OCI-LY3 (cell line): Measurements from ENCODE around the gene SMTNL2.
A peak's percentile ranks its signal among the peaks of the same experiment; 100 is the strongest.

Source experiments
- H2AFZ ChIP-seq: fragments of 200-600, 300-600 bp; shearing (Covaris generic); 2 replicates; pipeline ENCODE4 v1.6.0; 2014; ENCODE audit warnings: antibody characterized with exemption, low read depth, low read length
- H3K27ac ChIP-seq: fragments of 200-600, 300-600 bp; sonication (generic); 2 replicates; pipeline ENCODE4 v1.5.1; 2014; ENCODE audit warnings: mild to moderate bottlenecking, low read length, moderate library complexity, mixed read lengths
- H3K27me3 ChIP-seq: fragments of 200-600, 300-600 bp; sonication (generic); 2 replicates; pipeline ENCODE4 v1.6.1; 2014; ENCODE audit warnings: low read depth, low read length, mixed read lengths
- H3K36me3 ChIP-seq: fragments of 200-600, 300-600 bp; sonication (generic); replicated peaks from 2 replicates; pipeline ENCODE3; 2014; ENCODE audit warnings: low read depth, low read length, mixed read lengths
- H3K4me1 ChIP-seq: fragments of 300-600, 200-600 bp; sonication (generic); 2 replicates; pipeline ENCODE4 v1.6.1; 2014; ENCODE audit warnings: low read length, mixed read lengths
- H3K4me2 ChIP-seq: fragments of 200-600, 300-600 bp; sonication (generic); 2 replicates; pipeline ENCODE4 v1.6.1; 2014; ENCODE audit warnings: low read length, mixed read lengths
- H3K4me3 ChIP-seq: fragments of 300-600, 200-600 bp; sonication (generic); 2 replicates; pipeline ENCODE4 v1.5.1; 2014; ENCODE audit warnings: antibody characterized with exemption, mild to moderate bottlenecking, low read length, moderate library complexity
- H3K79me2 ChIP-seq: fragments of 300-600, 200-600 bp; shearing (Covaris generic); 2 replicates; pipeline ENCODE4 v1.6.1; 2014; ENCODE audit warnings: mild to moderate bottlenecking, low read length, mixed read lengths
- H3K9ac ChIP-seq: fragments of 300-600, 200-600 bp; shearing (Covaris generic); 2 replicates; pipeline ENCODE4 v1.6.0; 2014; ENCODE audit warnings: mild to moderate bottlenecking, low read length, moderate library complexity
- H3K9me3 ChIP-seq: fragments of 200-600, 300-600 bp; shearing (Covaris generic); 2 replicates; pipeline ENCODE4 v1.6.1; 2014; ENCODE audit warnings: low read length, mixed read lengths; ENCODE audit not compliant: insufficient read depth
- H4K20me1 ChIP-seq: fragments of 200-600, 300-600 bp; sonication (generic); 2 replicates; pipeline ENCODE4 v1.6.1; 2016; ENCODE audit warnings: low read length, mixed read lengths; ENCODE audit not compliant: insufficient read depth
- EZH2phosphoT487 ChIP-seq: fragments of 200-600 bp; shearing (Covaris generic); IDR thresholded peaks from 2 replicates; pipeline ENCODE4 v1.6.1; 2018; ENCODE audit warnings: antibody characterized with exemption, mixed run types, low read depth
- TF ChIP-seq, protein P1 (sequence below): fragments of 200-600, 300-600 bp; sonication (generic); IDR thresholded peaks from 2 replicates; pipeline ENCODE4 v1.5.1; 2014; ENCODE audit warnings: antibody characterized with exemption, low read length, low read depth

The SMTNL2 gene

GRCh38 chr17:4539576-4540223, 44.6 kb upstream of the SMTNL2 start:
- no peaks in the 10 kb centered on the region for H3K4me1 ChIP-seq
- H3K79me2 ChIP-seq: no peaks in the 10 kb centered on the region
- H3K27ac ChIP-seq: no peak overlapping the region
- H3K36me3 ChIP-seq: peaks cover 4% of the 10 kb centered on the region
- no peak for TF ChIP-seq EZH2phosphoT487
- TF ChIP-seq, protein P1, sequence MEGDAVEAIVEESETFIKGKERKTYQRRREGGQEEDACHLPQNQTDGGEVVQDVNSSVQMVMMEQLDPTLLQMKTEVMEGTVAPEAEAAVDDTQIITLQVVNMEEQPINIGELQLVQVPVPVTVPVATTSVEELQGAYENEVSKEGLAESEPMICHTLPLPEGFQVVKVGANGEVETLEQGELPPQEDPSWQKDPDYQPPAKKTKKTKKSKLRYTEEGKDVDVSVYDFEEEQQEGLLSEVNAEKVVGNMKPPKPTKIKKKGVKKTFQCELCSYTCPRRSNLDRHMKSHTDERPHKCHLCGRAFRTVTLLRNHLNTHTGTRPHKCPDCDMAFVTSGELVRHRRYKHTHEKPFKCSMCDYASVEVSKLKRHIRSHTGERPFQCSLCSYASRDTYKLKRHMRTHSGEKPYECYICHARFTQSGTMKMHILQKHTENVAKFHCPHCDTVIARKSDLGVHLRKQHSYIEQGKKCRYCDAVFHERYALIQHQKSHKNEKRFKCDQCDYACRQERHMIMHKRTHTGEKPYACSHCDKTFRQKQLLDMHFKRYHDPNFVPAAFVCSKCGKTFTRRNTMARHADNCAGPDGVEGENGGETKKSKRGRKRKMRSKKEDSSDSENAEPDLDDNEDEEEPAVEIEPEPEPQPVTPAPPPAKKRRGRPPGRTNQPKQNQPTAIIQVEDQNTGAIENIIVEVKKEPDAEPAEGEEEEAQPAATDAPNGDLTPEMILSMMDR: no peak
- peaks cover 14% of the 10 kb centered on the region for H4K20me1 ChIP-seq
- H3K9me3 ChIP-seq: no peaks in the 10 kb centered on the region
- no peak overlapping the region for H2AFZ ChIP-seq
- no peak overlapping the region for H3K4me2 ChIP-seq
- H3K4me3 ChIP-seq: no peak overlapping the region
- no peak overlapping the region for H3K9ac ChIP-seq
- H3K27me3 ChIP-seq: no peaks in the 10 kb centered on the region

DNA sequence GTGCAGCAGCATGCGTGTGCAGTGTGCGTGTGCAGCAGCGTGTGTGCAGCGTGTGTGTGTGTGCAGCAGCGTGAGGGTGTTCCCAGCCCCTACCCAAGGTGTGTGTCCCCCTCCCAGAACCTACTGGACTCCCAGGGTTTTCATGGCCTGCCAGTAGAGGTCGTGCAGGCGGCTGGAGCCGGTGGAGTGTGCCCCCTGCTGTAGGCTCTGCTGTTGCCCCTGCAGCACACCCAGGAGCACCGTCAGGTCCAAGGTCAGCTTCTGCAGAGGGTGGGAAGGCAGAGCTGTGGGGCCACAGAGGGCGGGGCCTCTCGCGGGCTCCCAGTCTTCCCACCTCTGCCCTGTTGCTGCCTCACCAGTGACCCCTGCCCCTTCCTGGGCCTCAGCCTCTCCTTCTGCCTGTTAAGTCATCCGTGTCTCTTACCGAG, 44.1 kb upstream of the SMTNL2 start:
- no peak overlapping the region for H3K4me3 ChIP-seq
- H3K9ac ChIP-seq: no peak overlapping the region
- H3K79me2 ChIP-seq: no peaks in the 10 kb centered on the region
- H4K20me1 ChIP-seq: peaks cover 14% of the 10 kb centered on the region
- H3K27me3 ChIP-seq: no peaks in the 10 kb centered on the region
- no peak overlapping the region for H2AFZ ChIP-seq
- H3K4me2 ChIP-seq: no peak overlapping the region
- TF ChIP-seq, protein P1: peak; percentile 28
- TF ChIP-seq EZH2phosphoT487: no peak
- H3K4me1 ChIP-seq: no peaks in the 10 kb centered on the region
- H3K9me3 ChIP-seq: no peaks in the 10 kb centered on the region
- H3K36me3 ChIP-seq: peaks cover 4% of the 10 kb centered on the region
- H3K27ac ChIP-seq: no peak overlapping the region

DNA sequence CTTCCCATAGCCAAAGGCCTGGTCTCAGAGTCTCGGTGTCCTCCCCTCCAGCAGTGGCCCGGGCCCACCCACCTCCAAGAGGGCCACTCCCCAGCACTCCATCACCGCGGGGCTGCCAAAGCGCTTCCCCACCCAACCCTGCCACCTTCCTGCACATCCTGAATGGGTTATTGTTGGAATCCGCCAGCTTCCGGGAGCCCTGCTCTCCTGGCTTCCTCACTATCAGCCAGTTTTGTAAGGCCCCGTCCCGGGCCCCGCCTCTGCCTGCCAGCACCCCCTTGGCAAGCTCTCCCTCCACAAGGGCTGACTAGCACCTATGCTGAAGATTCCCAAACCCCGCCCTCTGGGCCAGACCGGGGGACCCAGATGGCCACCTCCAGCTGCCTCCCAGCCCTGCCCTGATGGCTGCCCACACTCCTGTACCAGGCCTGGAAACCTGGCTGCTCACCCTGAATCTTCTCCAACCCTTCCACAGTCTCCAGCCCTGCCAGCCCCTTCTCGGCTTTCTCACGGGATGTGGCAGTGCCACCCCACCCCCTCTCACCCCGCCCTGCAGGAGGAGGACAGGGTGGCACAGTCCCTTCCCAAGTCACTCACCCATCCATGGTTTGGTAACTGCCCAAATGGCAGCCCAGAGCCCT, 43.5 kb upstream of the SMTNL2 start:
- H3K4me1 ChIP-seq: no peaks in the 10 kb centered on the region
- H3K4me2 ChIP-seq: no peak overlapping the region
- H3K36me3 ChIP-seq: peaks cover 4% of the 10 kb centered on the region

GRCh38 chr17:4541328-4542002, 42.9 kb upstream of the SMTNL2 start:
- H3K9ac ChIP-seq: no peak overlapping the region
- peaks cover 4% of the 10 kb centered on the region for H3K36me3 ChIP-seq

More for the DNA sequence above, 43.5 kb upstream of the SMTNL2 start:
- Histone ChIP-seq H3K79me2 (no peaks in the 10 kb centered on the region), H3K27ac (no peak overlapping the region), H3K9ac (no peak overlapping the region), H3K27me3 (no peaks in the 10 kb centered on the region), H2AFZ (no peak overlapping the region), H3K4me3 (no peak overlapping the region), H3K9me3 (no peaks in the 10 kb centered on the region), H4K20me1 (peaks cover 14% of the 10 kb centered on the region)
- TF ChIP-seq EZH2phosphoT487: no peak
- TF ChIP-seq, protein P1: no peak

More at GRCh38 chr17:4541328-4542002, 42.9 kb upstream of the SMTNL2 start:
- no peak overlapping the region for H3K4me2 ChIP-seq
- no peak overlapping the region for H3K27ac ChIP-seq
- TF ChIP-seq, protein P1: peak; percentile 13; the same call in 1 of the 2 replicates
- TF ChIP-seq EZH2phosphoT487: no peak
- no peak overlapping the region for H2AFZ ChIP-seq
- H3K27me3 ChIP-seq: no peaks in the 10 kb centered on the region
- no peaks in the 10 kb centered on the region for H3K79me2 ChIP-seq
- peaks cover 14% of the 10 kb centered on the region for H4K20me1 ChIP-seq
- H3K9me3 ChIP-seq: no peaks in the 10 kb centered on the region
- H3K4me3 ChIP-seq: no peak overlapping the region
- no peaks in the 10 kb centered on the region for H3K4me1 ChIP-seq
